Tibial nerve (tissue), 3 donors: Measurements from ENCODE around the gene BCL2L11.

Source experiments
- CTCF ChIP-seq, 5 experiments: fragments of 200-600 bp in 3 of 5; fragments of 450-650 bp in 2 of 5; sonication (generic) in 3 of 5; IDR thresholded peaks; one replicate each; pipeline ENCODE4 v1.5.1; 2016 to 2019; ENCODE audit warnings: antibody characterized with exemption in 5 of 5, mild to moderate bottlenecking in 3 of 5, moderate library complexity in 2 of 5
- POLR2A ChIP-seq, 2 donors: fragments of 450-650 bp; IDR thresholded peaks; one replicate each; pipeline ENCODE4 v1.6.1; 2017; ENCODE audit warnings: antibody characterized with exemption in 2 of 2, mild to moderate bottlenecking in 2 of 2, moderate library complexity in 2 of 2

DNA sequence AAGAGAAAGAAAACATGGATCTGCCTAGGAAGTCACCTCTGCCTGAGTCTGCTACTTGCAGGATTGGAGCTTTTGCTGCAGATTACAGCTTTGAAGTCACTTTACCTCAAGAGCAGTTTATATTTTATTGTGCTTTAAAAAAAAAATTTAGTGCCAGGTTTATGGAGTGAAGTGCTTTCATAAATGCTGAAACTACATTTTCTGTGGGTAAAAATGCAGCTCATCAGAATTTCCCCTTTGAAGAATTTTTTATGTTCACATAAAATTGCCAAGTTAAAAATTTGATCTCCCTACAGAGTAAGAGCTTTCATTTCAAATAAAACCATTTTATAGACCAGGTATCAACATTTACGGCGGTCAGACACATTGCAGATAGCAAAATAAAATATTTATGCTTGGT is 25.2 kb downstream of the BCL2L11 start:
- no peak for TF ChIP-seq CTCF (IDR thresholded peaks at IDR 0.05)
- no peak for TF ChIP-seq POLR2A (IDR thresholded peaks at IDR 0.05)
